Suppressor macrophage (primary cell): ENCODE results near the gene GPER1.
"Not testable (repeated sequence)": the region's sequence is repeated elsewhere in the genome, so short reads cannot be mapped to it uniquely, and the experiment has no call there.

Experiments used
- DNase-seq, 4 experiments: peaks; one replicate each; pipeline ENCODE4 v3.0.0-alpha.2; 2020 to 2022

Gene GPER1

DNA sequence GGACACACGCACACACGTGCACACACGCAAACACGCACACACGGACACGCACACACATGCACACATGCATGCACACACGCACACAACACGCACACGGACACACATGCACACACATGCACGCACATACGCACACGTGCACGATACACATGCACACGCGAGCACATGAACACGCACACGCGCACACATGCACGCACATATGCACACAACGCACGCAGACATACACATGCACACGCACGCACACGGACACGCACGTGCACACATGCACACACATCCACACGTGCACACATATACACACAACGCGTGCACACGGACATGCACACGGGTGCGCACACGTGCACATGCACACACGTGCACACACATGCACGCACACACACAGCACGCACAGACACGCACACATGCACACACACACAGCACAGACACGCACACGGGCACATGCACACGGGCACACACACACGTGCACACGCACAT is 17.3 kb upstream of the GPER1 start:
- DNase-seq: no peak

DNA sequence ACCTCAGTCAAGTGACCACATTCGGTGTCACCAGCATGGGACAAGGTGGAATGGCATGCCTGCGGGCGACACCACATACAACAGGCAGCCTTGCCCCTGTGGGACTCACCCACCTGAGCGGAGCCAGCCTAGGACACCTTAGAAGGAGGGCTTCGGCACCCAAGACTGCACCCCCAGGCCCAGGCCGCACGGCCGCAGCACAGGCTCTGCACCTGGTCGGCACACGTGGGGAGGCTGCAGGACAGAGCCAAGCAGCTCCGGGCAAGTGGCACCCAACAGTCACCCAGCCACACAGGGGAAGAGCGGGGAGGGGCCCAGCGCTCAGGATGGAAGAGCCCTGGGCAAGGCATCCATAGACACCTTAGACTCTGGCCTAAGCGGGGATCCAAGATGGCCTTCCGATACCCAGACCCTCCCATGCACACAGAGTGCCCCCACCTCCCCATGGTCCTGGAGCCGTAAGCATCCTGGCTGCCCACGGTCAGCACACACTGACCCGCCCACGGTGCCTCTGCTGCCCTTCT is 16.1 kb upstream of the GPER1 start:
- no peak for DNase-seq

DNA sequence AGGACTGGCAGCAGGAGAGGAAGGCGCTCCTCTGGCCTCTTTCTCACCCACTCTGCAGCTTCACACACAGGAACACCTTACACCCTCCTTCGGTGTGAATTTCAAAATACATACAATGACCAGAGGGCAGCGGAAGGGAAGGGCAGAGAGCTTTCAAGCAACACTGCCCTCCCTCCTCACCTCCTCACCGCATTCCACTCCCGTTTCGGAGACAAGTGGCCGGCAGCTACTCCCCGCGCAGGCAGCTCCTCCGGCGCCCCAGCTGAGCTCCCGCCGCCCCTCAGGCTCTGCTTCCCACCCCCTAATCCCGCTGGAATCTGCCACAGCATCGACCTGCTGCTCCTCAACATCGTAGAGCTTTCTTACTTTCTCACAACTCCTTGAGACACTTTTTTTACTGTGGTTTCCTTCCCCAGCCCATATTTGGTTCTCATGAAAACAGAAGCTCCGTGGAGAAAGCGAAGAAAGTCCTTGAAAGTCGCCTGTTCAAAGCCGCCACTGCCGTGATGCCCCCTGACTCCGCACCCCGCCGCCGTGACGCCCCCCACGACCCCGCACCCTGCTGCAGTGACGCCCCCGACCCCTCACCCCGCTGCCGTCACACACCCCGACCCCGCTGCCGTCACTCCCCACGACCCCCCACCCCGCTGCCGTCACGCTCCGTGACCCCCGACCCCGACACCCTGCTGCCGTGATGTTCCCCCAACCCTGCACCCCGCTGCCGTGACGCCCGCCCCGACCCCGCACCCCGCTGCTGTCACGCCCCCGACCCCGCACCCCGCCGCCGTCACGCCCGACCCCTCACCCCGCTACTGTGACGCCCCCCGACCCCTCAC is 14.6 kb upstream of the GPER1 start:
- no peak for DNase-seq

DNA sequence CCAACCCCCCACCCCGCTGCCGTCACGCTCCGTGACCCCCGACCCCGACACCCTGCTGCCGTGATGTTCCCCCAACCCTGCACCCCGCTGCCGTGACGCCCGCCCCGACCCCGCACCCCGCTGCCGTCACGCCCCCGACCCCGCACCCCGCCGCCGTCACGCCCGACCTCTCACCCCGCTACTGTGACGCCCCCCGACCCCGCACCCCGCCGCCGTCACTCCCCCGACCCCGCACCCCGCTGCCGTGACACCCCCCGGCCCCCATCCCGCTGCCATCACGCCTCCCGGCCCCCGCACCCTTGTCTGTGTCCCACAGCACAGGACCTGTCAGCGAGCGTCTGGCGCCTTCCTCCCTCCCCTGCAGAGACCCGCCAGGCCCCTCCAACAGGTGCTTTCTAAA is 13.9 kb upstream of the GPER1 start:
- DNase-seq: not testable (repeated sequence)

DNA sequence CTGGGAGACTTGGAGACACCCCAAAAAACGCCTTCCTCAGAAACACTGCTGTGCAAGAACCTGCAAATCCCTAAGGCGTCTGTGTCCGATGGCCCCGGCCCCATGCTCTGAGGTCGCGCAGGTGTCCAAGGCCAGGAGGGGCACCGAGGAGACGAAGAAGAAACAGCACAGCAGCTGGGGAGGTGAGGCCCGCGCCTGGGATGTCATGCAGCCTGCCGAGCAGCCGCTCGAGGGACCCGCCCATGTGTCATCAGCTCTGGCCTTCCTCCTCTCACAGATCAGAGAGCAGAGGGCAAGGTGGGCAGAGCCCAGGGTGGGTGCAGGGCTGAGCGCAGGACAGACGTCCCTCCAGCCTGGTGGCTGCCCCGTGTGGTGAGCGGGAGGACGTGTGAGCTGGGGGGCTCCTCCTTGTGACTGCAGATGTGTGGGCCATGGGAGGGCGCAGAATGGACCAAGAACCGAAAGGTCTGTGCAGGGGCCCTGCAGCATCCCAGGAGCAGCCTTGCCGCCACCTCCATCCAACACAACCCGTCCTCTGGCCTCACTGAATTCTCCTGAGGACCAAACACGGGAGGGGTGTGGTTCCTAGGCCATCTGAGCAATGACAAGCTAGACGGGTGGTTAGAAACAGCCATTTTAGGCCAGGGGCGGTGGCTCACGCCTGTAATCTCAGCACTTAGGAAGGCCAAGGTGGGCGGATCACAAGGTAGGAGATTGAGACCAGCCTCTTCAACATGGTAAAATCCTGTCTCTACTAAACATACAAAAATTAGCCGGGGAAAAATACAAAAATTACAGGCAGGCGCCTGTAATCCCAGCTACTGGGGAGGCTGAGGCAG is 13.1 kb upstream of the GPER1 start:
- DNase-seq: no peak

DNA sequence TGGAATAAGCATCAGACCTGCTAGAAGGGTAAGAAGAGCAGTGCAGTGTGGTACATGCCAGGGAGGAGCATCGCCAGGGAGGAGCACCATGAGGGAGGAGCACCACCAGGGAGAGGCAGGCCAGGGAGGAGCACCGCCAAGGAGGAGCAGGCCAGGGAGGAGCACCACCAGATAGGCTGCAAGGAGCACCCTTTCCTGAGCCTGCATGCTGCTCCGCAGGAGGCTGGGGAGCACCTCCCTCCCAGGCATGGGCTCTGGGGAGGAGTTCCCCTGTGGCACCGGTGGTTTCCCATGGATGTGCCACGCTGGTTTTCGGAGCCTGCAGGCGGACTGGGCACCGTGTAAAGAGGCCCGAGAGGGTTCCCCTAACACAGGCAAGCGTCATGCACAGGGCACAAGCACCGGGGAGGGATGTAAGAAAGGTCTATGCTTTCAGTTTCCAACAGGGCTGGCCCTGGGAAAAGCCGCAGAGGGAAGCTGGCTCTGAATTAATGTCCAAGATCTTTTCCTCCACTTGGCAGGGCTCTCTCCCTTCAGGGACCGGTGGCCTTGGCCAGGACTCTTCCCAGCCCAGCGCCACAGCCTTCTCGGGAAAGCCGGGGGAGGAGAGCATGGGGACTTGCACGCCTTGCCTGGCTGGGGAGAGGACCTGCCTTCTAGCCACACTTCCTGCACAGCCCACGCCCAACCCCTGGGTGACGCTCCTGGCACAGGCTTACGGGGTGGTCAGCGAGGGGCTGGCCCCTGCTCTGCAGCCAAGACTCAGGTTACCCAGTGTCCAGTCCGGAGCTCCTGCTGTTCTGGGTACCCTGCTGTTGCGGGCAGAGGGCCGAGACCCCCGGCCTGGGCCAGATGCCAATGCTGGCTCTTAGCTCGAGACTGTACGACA is 11.5 kb upstream of the GPER1 start:
- DNase-seq: no peak

DNA sequence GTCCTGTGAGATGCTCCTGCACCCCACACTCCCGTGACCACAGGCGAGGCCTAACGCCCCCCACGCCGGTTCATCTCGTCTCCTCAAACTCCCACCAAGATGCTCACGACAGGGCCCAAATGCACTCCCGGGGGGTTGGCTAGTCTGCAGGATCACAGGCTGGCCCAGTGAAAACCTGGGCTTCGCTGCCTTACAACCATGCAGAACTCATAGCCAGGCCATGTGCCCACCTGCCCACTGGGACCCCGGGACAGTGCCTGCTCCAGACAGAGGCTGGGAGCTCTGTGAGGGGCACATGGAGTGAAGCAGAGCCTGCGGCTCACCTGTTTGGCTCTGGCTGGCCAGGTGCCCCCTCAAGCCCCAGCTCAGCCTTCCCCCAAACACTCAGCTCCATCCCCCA is 9.4 kb upstream of the GPER1 start:
- DNase-seq: no peak

DNA sequence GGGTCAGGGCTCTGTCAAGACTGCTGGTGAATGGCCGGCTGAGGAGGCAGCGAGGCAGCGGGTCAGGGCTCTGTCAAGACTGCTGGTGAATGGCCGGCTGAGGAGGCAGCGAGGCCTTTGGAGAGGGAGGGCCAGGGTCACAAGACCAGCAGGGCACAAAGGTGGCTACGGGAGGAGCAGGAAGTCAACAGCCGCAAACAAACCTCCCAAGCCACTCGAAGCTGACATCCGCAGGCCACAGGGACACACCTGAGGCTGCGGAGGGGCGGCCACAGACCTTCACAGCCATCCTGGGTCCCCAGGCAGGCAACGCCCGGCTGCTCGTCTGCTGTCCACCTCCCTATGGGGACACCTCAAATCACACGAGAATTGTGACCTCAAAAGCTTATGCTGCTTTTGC is 8.9 kb upstream of the GPER1 start:
- no peak for DNase-seq

DNA sequence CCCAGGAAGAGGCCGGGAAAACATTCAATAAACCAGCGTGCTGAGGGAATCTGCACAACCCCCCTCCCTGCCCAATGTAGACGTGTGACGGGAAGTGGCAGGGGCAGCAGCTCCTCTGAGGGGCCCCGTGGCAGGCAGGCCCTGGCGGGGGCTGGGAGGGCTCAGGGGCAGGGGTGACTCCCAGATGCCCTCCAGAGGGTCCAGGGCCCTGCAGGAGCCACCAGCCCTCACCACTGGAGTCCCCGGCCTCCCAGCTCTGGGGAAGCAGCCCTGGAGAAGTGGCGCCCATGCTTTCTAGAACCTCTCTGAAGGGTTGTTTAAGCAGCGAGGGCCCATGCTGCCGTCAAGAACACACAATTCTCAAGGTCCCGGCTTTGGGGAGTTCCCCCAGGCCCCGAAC is 8.4 kb upstream of the GPER1 start:
- no peak for DNase-seq

DNA sequence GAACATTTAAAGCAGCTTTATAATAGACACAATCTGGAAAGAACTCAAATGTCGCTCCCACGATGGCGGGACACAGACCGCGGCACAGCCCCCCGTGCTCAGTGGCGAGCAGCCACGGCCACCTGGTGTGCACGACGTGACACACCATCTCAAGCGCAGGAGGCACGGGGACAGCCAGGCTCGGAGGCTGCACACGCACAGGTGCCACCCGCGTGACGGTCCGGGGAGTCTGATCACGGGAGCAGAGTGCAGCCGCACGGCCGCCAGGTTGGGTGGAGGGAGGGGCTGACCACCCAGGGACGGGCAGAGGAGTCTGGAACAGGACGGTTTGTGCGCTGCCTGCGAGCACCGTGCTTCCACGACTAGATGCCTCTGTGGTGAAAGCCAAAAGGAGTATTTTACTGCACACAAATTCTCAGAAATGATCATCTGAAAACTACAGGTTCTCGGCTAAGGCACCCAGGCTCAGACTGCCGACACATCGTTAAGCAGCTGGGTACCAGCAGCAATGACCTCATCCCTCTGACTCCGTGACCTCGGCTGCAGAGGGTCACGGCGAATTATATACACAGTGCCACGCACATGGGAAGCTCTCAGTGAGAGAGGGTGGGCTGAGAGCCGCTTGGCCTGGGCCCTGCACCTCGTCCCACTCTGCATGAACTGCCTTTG is 7.5 kb upstream of the GPER1 start:
- no peak for DNase-seq

DNA sequence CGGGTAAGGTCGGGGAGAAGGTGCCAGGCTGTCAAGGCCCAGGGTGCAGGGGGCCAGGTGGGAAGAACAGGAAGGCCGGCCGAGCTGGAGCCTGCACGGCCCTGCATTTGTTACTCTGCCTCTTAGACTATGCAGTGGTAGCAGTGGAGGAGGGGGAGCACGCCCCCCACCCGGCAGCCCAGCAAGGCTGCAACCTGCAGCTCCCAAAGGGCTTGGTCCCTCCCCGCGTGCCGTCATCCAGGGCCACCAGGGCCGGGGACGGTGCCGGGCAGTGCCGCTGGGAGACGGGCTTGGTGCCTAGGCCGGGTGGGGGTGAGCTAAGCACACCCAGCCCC is 7.0 kb upstream of the GPER1 start:
- no peak for DNase-seq

DNA sequence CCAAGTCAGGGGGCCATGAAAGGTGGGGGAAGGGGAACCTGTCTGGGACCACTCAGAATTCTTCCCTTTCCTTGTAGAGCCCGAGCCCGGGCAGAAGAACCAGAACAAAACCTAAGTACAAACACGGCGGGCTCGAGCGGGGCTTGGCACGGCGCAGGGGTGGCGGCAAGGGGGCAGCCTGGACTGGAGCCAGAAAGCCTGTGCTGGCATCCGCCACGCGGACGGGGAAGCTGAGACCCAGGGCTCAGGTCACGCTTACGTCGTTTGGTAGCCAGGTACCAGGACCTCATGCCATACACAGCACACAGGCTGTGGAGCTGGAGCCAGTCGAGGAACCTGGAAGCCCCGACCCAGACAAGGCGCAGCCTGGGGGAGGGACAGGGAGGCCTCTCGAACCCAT is 6.6 kb upstream of the GPER1 start:
- no peak for DNase-seq

DNA sequence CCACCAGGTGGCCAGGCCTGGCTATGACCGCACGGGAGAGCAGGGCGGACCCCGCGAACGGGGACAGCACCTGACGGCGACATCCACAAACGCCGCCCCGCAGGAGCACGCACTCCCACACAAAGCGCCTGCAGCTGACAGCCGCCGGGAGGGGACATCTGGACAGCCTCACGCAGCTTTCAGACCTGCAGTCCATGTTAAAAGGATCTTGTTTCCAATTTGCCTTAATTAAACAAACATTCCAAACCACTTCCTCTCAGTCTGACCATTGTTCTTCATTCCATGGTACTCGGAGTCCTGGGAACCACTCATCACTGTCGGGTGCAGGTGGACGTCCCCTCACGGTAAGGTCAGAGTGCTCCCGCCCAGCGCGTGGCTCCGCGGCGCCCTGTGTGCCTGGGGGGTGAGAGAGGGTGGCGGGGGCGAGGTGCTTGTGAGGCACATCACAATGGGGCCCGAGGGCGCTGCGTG is 5.9 kb upstream of the GPER1 start:
- no peak for DNase-seq

DNA sequence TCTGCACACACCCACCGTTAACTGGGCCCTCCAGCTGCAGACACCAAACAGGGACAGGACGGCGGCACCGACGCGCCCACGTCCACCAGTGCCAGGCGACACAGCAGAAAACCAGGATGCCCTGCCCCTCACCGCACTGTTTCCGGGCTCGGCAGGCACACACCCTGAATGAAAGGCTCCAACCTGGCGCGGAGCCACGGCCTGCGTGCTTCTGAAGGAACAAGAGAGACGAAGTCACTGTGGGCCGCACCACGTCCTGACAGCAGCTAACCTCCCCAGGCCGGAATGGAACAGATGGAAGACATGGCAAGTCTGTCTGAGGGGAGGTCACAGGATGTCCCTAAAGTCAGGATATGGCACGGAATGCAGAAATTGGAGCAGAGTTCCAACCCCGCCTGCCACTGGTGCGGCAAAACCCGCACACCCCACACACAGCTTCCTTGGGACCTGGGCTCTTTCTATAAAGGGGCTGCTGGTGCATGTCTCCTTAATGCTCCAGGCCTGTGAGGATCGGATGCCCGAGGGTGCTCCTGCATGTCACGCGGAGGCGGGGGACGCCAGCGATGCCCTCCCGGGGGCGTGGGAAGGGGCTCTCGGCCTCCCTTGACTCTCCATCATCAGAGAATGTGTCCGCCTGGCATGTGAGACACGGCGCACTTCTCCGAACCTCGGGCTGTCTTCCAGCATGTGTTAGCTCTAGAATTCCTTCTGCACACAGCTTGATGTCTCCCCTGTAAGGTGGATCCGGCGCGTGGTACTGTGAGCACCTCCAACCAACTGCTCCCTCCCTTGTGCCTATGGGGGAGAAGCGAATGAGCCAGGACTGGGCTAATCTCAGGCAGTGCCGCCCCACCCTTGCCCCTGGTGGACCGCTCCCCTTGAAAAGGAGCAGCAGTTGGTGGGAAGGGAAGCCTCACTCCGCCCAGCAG is 3.9 kb upstream of the GPER1 start:
- DNase-seq: no peak

DNA sequence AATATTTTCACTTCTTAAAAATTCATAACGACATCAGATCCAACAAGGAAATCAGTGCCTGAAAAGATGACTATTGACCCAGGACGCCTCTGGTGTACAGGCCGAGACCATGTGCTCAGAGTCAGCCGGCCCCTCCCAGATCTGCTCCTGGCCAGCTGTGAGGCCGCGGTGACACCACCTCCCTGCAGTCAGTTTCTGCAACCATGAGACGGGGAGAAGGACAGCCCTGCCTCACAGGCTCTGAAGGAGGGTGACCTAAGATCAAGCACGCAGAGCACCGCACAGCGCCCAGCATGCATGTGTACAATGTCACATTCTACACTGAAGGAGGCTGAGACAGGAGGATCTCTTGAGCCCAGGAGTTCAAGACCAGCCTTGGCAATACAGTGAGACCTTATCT is 2.6 kb upstream of the GPER1 start:
- DNase-seq: no peak

DNA sequence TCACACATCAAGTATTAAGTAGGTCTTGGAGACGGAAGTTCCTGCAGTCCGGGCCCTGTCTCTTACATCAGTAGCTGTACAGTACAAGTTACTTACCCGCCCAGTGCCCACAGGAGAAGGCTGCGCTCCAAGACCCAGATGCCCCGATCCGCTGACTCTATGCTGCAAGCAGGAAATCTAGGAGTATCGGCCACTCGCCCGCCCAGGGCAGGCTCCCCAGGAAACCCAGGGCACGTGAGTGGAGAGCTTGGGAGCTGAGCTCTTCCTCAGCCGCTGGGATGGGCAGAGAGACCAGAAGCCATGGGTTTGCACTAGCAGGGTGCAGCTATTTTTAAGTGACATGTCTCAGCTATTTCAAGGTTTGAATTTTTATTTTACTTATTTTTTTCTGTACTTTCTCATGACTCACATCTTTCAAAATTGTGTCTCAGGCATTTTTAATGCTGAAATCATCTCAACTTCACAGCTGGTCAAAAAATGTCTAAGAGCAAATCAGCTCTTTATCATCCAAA is 1.9 kb upstream of the GPER1 start:
- peak in 2 of 4 experiments; percentile 7 to 12 for DNase-seq

DNA sequence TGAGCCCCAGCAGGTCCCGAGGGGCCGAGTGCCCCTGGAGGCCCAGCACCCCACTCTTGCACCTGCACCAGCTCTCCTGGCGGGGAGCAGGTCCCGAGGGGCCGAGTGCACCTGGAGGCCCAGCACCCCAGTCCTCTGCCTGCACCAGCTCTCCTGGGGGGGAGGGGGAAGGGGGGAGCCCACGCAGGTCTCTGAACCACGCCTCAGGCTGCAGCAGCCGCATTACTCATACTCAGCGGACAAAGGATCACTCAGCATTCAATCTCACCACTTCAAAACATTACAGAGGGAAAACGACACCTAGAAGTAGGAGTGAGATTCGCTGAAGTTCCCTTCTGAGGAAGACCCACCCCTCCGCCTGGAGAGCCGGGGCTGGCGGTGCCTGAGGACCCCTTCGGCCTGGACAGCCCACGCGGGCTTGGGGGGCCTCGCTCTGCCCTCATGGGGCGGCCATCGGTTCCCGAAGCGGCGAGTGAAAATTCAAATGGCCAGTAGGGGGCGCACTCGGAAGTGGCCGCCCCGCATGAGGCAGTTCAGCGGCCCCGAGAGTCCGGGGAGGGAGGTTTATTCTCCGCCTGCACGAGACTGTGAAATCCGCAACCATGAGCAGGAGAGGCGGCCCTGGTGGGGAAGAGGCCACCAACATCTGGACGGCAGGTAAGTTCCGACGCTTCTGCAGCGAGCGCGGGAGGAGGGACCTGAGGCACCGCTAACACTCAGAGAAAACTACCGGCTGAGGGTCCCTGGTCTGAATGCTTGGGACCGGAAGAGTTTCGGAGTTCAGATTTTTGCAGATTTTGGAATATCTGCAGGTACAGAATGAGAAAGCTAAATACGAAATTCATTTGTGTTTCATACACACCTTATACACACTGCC is 1.1 kb upstream of the GPER1 start:
- DNase-seq: peak; percentile 77 to 90 (median 85)

DNA sequence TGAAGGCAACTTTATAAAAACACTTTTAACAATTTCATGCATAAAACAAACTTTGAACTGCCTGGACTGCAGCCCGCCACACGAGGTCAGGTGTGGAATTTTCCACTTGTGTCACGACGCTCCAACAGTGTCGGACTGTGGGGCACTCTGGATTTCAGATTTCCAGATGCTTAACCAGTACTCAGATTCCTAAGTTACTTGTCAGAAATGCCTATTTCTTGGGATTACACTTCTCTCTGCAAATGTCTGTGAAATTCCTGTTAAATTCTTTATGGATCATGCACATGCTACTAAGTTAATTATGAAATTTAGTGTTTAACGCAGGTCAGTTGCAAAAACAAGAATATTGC is 473 bp upstream of the GPER1 start:
- no peak for DNase-seq

DNA sequence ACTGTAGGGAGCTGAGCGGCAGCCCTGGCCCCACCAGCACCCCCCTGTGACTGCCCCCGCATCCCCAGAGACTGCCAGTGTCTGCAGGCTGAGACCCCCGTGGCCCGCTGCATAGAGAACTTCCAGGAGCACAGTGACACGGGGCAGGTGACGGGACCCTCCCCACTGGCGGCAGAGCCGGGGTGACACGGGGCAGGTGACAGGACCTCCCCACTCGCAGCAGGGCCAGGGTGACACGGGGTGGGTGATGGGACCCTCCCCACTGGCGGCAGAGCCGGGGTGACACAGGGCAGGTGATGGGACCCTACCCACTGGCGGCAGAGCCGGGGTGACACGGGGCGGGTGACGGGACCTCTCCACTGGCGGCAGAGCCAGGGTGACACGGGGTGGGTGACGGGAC is 2.3 kb downstream of the GPER1 start:
- DNase-seq: no peak
